ENCODE measurements around the gene PLPP4.

PLPP4 gene

GRCh38 chr10:120574981-120575380, 118.0 kb downstream of the PLPP4 start:
- Histone ChIP-seq H3K27me3 (ENCODE audit: control insufficient read depth, insufficient read depth, low read length) (no peaks in the 10 kb centered on the region), H3K4me1 (ENCODE audit: control insufficient read depth, insufficient read depth, low read length) (no peaks in the 10 kb centered on the region), H3K36me3 (ENCODE audit: control insufficient read depth, insufficient read depth, low read length) (no peaks in the 10 kb centered on the region), H3K4me3 (ENCODE audit: low read length) (no peak overlapping the region), H3K9ac (ENCODE audit: low read length) (no peak overlapping the region), H3K27ac (ENCODE audit: low read depth, low read length) (no peak overlapping the region)

GRCh38 chr10:120575411-120575810, 118.4 kb downstream of the PLPP4 start:
- no peak overlapping the region for H3K27ac ChIP-seq (ENCODE audit: low read depth, low read length)
- H3K36me3 ChIP-seq (ENCODE audit: control insufficient read depth, insufficient read depth, low read length), result no peaks in the 10 kb centered on the region
- no peak overlapping the region for H3K9ac ChIP-seq (ENCODE audit: low read length)
- H3K27me3 ChIP-seq (ENCODE audit: control insufficient read depth, insufficient read depth, low read length), result no peaks in the 10 kb centered on the region
- no peaks in the 10 kb centered on the region for H3K4me1 ChIP-seq (ENCODE audit: control insufficient read depth, insufficient read depth, low read length)
- no peak overlapping the region for H3K4me3 ChIP-seq (ENCODE audit: low read length)

DNA sequence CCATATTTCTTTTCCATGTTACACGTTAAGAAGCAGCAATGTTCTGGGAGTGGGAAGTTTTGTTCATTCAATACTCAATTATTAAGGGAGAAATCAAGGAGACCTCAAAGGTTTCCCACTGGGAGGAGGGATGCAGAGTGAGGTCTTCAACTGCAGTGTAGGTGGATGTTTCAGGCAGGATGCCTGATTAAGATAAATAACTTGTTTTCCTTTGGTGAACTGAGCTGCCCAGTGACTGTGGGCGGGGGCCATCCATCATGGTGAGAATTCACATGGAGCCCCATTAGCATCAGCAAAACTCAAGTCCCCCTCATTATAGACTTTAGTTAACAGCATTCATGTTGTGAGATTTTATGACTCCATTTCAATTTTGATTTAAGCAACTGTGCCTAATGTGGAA, 121.1 kb downstream of the PLPP4 start:
- no peaks in the 10 kb centered on the region for H3K36me3 ChIP-seq (ENCODE audit: control insufficient read depth, insufficient read depth, low read length)
- H3K4me1 ChIP-seq (ENCODE audit: control insufficient read depth, insufficient read depth, low read length), result no peaks in the 10 kb centered on the region
- no peaks in the 10 kb centered on the region for H3K27me3 ChIP-seq (ENCODE audit: control insufficient read depth, insufficient read depth, low read length)
- H3K4me3 ChIP-seq (ENCODE audit: low read length), result no peak overlapping the region
- no peak overlapping the region for H3K27ac ChIP-seq (ENCODE audit: low read depth, low read length)
- H3K9ac ChIP-seq (ENCODE audit: low read length), result no peak overlapping the region

DNA sequence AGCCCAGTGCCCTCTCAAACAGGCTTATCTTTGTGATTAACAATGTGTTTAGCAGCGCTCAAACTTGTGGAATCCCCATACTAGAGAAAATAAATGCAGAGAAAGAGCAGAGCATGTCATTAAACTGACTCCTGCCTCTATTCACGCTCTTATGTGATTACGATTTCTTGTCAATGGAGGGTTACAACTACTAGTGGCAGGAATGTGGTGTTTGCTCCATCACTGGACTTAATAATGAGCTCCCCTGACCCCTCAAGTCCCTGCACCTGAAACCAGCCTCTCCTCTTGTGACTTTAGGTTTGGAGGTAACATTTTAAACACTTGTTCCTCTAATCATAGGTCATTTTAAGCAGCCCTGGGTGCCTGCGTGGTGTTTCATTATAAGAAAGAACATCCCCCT, 121.9 kb downstream of the PLPP4 start:
- Histone ChIP-seq H3K27me3 (ENCODE audit: control insufficient read depth, insufficient read depth, low read length) (no peaks in the 10 kb centered on the region), H3K4me1 (ENCODE audit: control insufficient read depth, insufficient read depth, low read length) (no peaks in the 10 kb centered on the region), H3K27ac (ENCODE audit: low read depth, low read length) (no peak overlapping the region), H3K9ac (ENCODE audit: low read length) (no peak overlapping the region), H3K36me3 (ENCODE audit: control insufficient read depth, insufficient read depth, low read length) (no peaks in the 10 kb centered on the region), H3K4me3 (ENCODE audit: low read length) (no peak overlapping the region)

DNA sequence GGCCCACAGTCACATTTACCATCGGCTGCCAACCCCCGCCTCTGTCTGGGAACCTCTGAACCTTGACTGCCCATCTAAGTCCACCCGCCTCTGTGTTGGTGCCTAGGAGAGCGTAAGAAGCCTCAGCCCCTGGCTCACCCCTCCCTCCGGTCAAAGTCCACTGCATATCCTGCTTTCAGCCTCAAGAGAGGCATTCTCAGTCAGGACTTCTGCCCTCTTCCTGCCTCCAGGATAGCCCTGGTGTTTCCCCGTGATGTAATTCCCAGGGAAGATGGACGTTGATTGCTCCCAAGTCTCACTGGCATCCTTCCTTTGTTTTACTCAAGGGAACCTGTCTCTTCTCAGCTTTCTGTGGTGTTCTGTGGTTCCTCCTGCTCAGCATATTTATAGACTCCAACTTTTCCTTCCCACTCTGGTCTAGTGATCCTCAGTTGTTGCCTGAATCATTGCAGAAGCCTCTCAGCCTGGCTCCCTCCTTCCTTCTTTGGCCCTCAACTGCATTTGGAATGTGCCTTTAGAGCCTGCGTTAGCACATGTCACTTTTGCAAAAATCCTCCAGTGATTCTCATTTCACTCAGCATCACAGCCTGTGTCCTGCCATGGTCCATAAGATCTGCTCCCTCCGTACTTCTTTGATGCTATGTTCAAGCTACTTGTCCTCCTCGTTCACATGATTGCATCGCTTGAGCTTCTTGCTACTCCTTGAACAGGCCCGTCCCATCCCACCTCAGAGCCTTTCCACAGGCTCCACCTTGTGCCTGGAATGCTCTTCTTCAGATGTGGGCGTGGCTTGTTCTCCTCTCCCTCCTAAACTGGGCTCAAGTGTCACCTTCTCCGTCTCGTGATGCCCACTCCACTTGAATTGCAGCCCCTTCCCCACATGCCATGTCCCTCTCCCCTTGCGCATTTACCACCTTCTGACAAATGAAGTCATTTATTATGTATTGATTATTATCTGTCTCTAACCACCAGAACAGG, 124.2 kb downstream of the PLPP4 start:
- Histone ChIP-seq H3K36me3 (ENCODE audit: control insufficient read depth, insufficient read depth, low read length) (no peaks in the 10 kb centered on the region), H3K9ac (ENCODE audit: low read length) (no peak overlapping the region), H3K4me3 (ENCODE audit: low read length) (no peak overlapping the region), H3K4me1 (ENCODE audit: control insufficient read depth, insufficient read depth, low read length) (no peaks in the 10 kb centered on the region), H3K27ac (ENCODE audit: low read depth, low read length) (no peak overlapping the region), H3K27me3 (ENCODE audit: control insufficient read depth, insufficient read depth, low read length) (no peaks in the 10 kb centered on the region)

GRCh38 chr10:120582753-120583152, 125.7 kb downstream of the PLPP4 start:
- Histone ChIP-seq H3K4me3 (ENCODE audit: low read length) (no peak overlapping the region), H3K27ac (ENCODE audit: low read depth, low read length) (no peak overlapping the region), H3K27me3 (ENCODE audit: control insufficient read depth, insufficient read depth, low read length) (no peaks in the 10 kb centered on the region), H3K36me3 (ENCODE audit: control insufficient read depth, insufficient read depth, low read length) (no peaks in the 10 kb centered on the region), H3K9ac (ENCODE audit: low read length) (no peak overlapping the region), H3K4me1 (ENCODE audit: control insufficient read depth, insufficient read depth, low read length) (no peaks in the 10 kb centered on the region)

GRCh38 chr10:120583424-120584108, 126.5 kb downstream of the PLPP4 start:
- Histone ChIP-seq H3K4me3 (ENCODE audit: low read length) (no peak overlapping the region), H3K27me3 (ENCODE audit: control insufficient read depth, insufficient read depth, low read length) (no peaks in the 10 kb centered on the region), H3K4me1 (ENCODE audit: control insufficient read depth, insufficient read depth, low read length) (no peaks in the 10 kb centered on the region), H3K9ac (ENCODE audit: low read length) (no peak overlapping the region), H3K36me3 (ENCODE audit: control insufficient read depth, insufficient read depth, low read length) (no peaks in the 10 kb centered on the region), H3K27ac (ENCODE audit: low read depth, low read length) (no peak overlapping the region)

DNA sequence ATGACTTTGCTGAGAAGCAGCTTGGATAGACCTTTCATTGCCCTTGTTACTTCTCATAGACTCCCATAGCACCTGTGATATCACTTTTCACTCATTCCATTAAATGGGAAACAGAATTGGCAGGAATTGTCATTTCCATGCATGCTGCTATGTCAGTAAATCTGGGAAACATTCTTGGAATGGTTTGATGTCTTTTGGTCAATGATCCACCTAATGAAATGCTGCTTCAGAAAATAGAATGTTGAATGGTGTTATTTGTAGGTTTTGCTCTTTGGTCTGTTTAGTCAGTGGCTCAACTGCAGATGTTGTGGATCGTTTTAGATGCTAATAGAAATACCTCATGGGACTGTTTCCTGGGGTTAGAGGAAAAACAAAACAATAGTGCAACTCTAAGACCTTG, 127.8 kb downstream of the PLPP4 start:
- H3K9ac ChIP-seq (ENCODE audit: low read length), result no peak overlapping the region
- no peaks in the 10 kb centered on the region for H3K36me3 ChIP-seq (ENCODE audit: control insufficient read depth, insufficient read depth, low read length)
- no peaks in the 10 kb centered on the region for H3K4me1 ChIP-seq (ENCODE audit: control insufficient read depth, insufficient read depth, low read length)
- no peaks in the 10 kb centered on the region for H3K27me3 ChIP-seq (ENCODE audit: control insufficient read depth, insufficient read depth, low read length)
- H3K4me3 ChIP-seq (ENCODE audit: low read length), result no peak overlapping the region
- no peak overlapping the region for H3K27ac ChIP-seq (ENCODE audit: low read depth, low read length)

- Histone ChIP-seq H3K4me3 (ENCODE audit: low read length) (no peak overlapping the region), H3K36me3 (ENCODE audit: control insufficient read depth, insufficient read depth, low read length) (no peaks in the 10 kb centered on the region), H3K27ac (ENCODE audit: low read depth, low read length) (no peak overlapping the region), H3K9ac (ENCODE audit: low read length) (no peak overlapping the region), H3K4me1 (ENCODE audit: control insufficient read depth, insufficient read depth, low read length) (no peaks in the 10 kb centered on the region), H3K27me3 (ENCODE audit: control insufficient read depth, insufficient read depth, low read length) (no peaks in the 10 kb centered on the region)
Observed at GRCh38 chr10:120586471-120586872, 129.4 kb downstream of the PLPP4 start.

DNA sequence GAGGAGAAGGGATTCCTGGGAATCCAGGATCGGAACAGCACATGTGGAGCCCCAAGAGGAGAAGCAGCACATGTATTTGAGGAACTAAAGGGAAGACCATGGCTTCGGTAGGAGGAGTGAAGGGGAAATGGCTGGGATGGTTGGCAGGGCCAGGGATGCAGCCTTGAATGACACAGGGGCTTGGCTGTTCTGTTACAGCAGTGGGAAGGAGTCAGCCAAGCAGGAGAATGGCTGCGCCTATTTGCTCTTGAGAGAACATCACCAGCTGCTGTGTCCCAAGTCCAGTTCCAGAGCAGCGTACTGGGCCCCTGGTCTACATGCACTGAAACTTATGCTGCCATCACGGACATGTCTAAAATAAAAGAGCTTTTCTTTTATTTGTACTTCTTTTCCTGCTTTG, 130.0 kb downstream of the PLPP4 start:
- Histone ChIP-seq H3K27me3 (ENCODE audit: control insufficient read depth, insufficient read depth, low read length) (no peaks in the 10 kb centered on the region), H3K4me1 (ENCODE audit: control insufficient read depth, insufficient read depth, low read length) (no peaks in the 10 kb centered on the region), H3K9ac (ENCODE audit: low read length) (no peak overlapping the region), H3K27ac (ENCODE audit: low read depth, low read length) (no peak overlapping the region), H3K4me3 (ENCODE audit: low read length) (no peak overlapping the region), H3K36me3 (ENCODE audit: control insufficient read depth, insufficient read depth, low read length) (no peaks in the 10 kb centered on the region)

DNA sequence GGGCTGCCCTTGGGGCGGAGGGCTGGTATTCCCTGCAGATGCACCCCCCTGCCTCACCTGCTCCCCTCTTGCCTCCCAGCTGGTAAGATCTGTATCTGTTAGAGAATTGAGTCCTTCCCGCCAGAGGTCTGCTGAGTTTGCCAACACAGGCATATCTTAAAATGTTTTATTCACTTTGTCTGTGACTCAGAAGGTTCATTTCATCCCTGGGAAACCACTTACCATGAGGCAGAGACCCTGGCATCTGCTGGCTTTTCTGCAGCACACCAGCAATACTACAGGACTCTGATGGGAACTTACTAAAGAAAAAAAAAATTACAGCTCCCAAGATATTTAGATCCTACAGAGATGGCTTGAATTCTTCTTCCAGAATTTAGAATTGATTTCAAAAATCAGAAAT, 131.3 kb downstream of the PLPP4 start:
- H3K27ac ChIP-seq (ENCODE audit: low read depth, low read length), result no peak overlapping the region
- H3K4me3 ChIP-seq (ENCODE audit: low read length), result no peak overlapping the region
- no peak overlapping the region for H3K9ac ChIP-seq (ENCODE audit: low read length)
- no peaks in the 10 kb centered on the region for H3K4me1 ChIP-seq (ENCODE audit: control insufficient read depth, insufficient read depth, low read length)
- no peaks in the 10 kb centered on the region for H3K36me3 ChIP-seq (ENCODE audit: control insufficient read depth, insufficient read depth, low read length)
- H3K27me3 ChIP-seq (ENCODE audit: control insufficient read depth, insufficient read depth, low read length), result no peaks in the 10 kb centered on the region

DNA sequence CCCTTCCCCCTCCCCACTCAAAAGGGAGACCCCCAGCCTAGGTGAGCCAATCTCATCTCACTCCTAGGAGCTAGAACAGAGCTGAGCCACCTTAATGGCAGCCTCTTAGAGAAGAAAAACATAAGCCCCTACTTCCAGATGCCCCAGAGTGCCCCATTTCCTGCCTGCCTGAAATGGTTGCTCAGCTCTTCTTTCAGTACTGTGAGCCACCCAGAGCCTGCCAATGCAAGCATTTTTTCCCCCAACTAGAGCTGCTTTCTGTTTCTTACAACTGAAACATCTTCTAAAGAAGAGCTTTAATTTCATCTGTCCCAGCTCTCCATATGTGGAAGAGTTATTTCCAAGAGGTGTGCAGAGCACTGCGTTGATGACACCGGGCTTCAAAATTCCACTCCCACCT, 136.7 kb downstream of the PLPP4 start:
- H3K27ac ChIP-seq (ENCODE audit: low read depth, low read length), result no peak overlapping the region
- no peak overlapping the region for H3K4me3 ChIP-seq (ENCODE audit: low read length)
- no peaks in the 10 kb centered on the region for H3K4me1 ChIP-seq (ENCODE audit: control insufficient read depth, insufficient read depth, low read length)
- no peak overlapping the region for H3K9ac ChIP-seq (ENCODE audit: low read length)
- no peaks in the 10 kb centered on the region for H3K27me3 ChIP-seq (ENCODE audit: control insufficient read depth, insufficient read depth, low read length)
- H3K36me3 ChIP-seq (ENCODE audit: control insufficient read depth, insufficient read depth, low read length), result no peaks in the 10 kb centered on the region

Data from rectal smooth muscle tissue (tissue), 1 donor.